GM13977 (cell line): ENCODE results near the gene SDR42E2.
"Not testable (repeated sequence)": the region's sequence is repeated elsewhere in the genome, so short reads cannot be mapped to it uniquely, and the experiment has no call there.

Experiments
- DNase-seq: peaks from one replicate; pipeline ENCODE4 v3.0.0; 2012; ENCODE audit warnings: low spot score
- CTCF ChIP-seq: IDR thresholded peaks from 2 replicates; pipeline ENCODE4 v1.5.1; 2012; ENCODE audit warnings: mild to moderate bottlenecking, control low read depth; ENCODE audit not compliant: insufficient read depth; ENCODE audit errors: extremely low read depth, missing control alignments
- in situ Hi-C: fragments of 300-500 bp; cut with MboI; formaldehyde crosslinking; loops from one replicate; pipeline ENCODE4 v1.12.0; 2022; ENCODE audit warnings: low sequenced_read_pairs, low pct_unique_long_range_greater_than_20kb, mixed read lengths, inconsistent platforms; ENCODE audit not compliant: unreplicated experiment

The SDR42E2 gene

GRCh38 chr16:22171953-22172352, 9.6 kb downstream of the SDR42E2 start:
- in situ Hi-C loops = loop anchor here (10.0 kb wide), 1 partner anchor 77 kb away; the partner anchor contains the start of gene VWA3A
- no peak for DNase-seq
- TF ChIP-seq CTCF = no peak

- DNase-seq = not testable (repeated sequence)
- in situ Hi-C loops = loop anchor here (10.0 kb wide), 1 partner anchor 78 kb away; the partner anchor contains the start of gene VWA3A
Observed at GRCh38 chr16:22172642-22173041, 10.3 kb downstream of the SDR42E2 start.

GRCh38 chr16:22174642-22175041, 12.3 kb downstream of the SDR42E2 start:
- no peak for DNase-seq
- no peak for TF ChIP-seq CTCF
- in situ Hi-C loops = loop anchor here (10.0 kb wide), 1 partner anchor 80 kb away; the partner anchor contains the start of gene VWA3A

- no peak for TF ChIP-seq CTCF
- in situ Hi-C loops = loop anchor here (10.0 kb wide), 1 partner anchor 83 kb away; the partner anchor contains the start of gene VWA3A
- DNase-seq = no peak
Observed at GRCh38 chr16:22177968-22178930, 15.9 kb downstream of the SDR42E2 start.

- DNase-seq = no peak
- no peak for TF ChIP-seq CTCF
- in situ Hi-C loops = loop anchor here (10.0 kb wide), 1 partner anchor 187 kb away; no protein-coding TSS in a partner anchor
Observed at GRCh38 chr16:22181426-22181825, 19.1 kb downstream of the SDR42E2 start.

GRCh38 chr16:22181843-22182242, 19.5 kb downstream of the SDR42E2 start:
- in situ Hi-C loops = loop anchor here (10.0 kb wide), 1 partner anchor 187 kb away; no protein-coding TSS in a partner anchor
- DNase-seq = no peak
- TF ChIP-seq CTCF = no peak

GRCh38 chr16:22183335-22183734, 21.0 kb downstream of the SDR42E2 start:
- DNase-seq = peak; percentile 6
- in situ Hi-C loops = loop anchor here (10.0 kb wide), 1 partner anchor 189 kb away; no protein-coding TSS in a partner anchor
- TF ChIP-seq CTCF = no peak
